Parathyroid adenoma (tissue), 2 donors: ENCODE data around the gene APLP1.

Source experiments
- H2AFZ ChIP-seq: fragments of 300-600 bp; sonication (generic); one replicate; pipeline ENCODE4 v1.7.0; 2017; ENCODE audit warnings: antibody characterized with exemption, mild to moderate bottlenecking
- H3K27ac ChIP-seq: fragments of 300-600 bp; sonication (generic); one replicate; pipeline ENCODE4 v1.7.0; 2017
- H3K27me3 ChIP-seq: fragments of 300-600 bp; sonication (generic); one replicate; pipeline ENCODE4 v1.7.0; 2017; ENCODE audit warnings: low read length; ENCODE audit not compliant: control insufficient read depth, insufficient read depth
- H3K36me3 ChIP-seq: fragments of 300-600 bp; sonication (generic); one replicate; pipeline ENCODE4 v1.7.0; 2017; ENCODE audit warnings: low read length; ENCODE audit not compliant: control insufficient read depth, insufficient read depth
- H3K4me1 ChIP-seq: fragments of 300-600 bp; sonication (generic); one replicate; pipeline ENCODE4 v1.7.0; 2017; ENCODE audit warnings: control low read depth
- H3K4me2 ChIP-seq: fragments of 300-600 bp; sonication (generic); one replicate; pipeline ENCODE4 v1.7.0; 2017; ENCODE audit warnings: low read length
- H3K4me3 ChIP-seq: fragments of 300-600 bp; sonication (generic); one replicate; pipeline ENCODE4 v1.7.0; 2017; ENCODE audit warnings: low read depth, low read length
- H3K79me2 ChIP-seq: fragments of 300-600 bp; sonication (generic); one replicate; pipeline ENCODE4 v1.7.0; 2017; ENCODE audit warnings: control low read depth
- H3K9ac ChIP-seq: fragments of 300-600 bp; sonication (generic); one replicate; pipeline ENCODE4 v1.7.0; 2017; ENCODE audit warnings: mild to moderate bottlenecking
- H3K9me3 ChIP-seq: fragments of 300-600 bp; sonication (generic); one replicate; pipeline ENCODE4 v1.7.0; 2017; ENCODE audit warnings: low read length; ENCODE audit not compliant: control insufficient read depth
- CTCF ChIP-seq: fragments of 300-600 bp; sonication (generic); IDR thresholded peaks from one replicate; pipeline ENCODE4 v1.7.0; 2017; ENCODE audit warnings: antibody characterized with exemption, mild to moderate bottlenecking
- donor health status: primary hyperparathyroidism.

APLP1 gene

GRCh38 chr19:35899547-35900214 is 31.3 kb downstream of the APLP1 start:
- no peaks in the 10 kb centered on the region for H3K36me3 ChIP-seq
- H2AFZ ChIP-seq: peak overlapping the region; percentile 97
- H3K27ac ChIP-seq: peak overlapping the region; percentile 81
- H3K27me3 ChIP-seq: no peaks in the 10 kb centered on the region
- H3K9ac ChIP-seq: peak overlapping the region; percentile 67
- H3K79me2 ChIP-seq: no peaks in the 10 kb centered on the region
- H3K4me1 ChIP-seq: peaks cover 17% of the 10 kb centered on the region
- no peak for TF ChIP-seq CTCF
- H3K9me3 ChIP-seq: no peaks in the 10 kb centered on the region
- peak overlapping the region; percentile 73 for H3K4me3 ChIP-seq
- H3K4me2 ChIP-seq: peak overlapping the region; percentile 99

DNA sequence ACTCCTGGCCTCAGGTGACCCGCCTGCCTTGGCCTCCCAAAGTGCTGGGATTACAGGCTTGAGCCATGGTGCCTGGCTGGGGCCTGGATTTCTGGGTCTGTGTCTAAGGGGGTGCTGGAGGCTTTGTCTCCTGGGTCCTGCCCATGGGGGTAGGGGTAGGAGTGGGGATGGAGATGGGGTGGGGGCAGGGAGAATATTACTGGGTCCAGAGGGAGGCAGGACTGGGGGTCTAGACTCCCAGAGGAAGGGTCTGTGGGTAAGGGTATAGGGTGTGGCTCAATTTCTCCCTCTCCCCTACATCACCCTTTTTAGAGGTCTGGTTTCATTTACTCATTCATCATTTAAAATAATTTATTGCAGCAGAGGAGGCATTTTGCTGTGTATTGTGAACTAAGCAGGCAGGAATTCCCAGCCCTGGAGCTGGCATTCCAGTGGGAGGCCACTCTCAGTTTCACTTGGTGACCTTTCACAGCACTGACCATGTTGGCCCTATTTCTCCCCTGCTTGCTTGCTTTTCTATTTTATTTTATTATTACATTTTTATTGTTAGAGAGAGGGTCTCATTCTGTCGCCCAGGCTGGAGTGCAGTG is 32.8 kb downstream of the APLP1 start:
- H3K27me3 ChIP-seq: no peaks in the 10 kb centered on the region
- peak overlapping the region; percentile 81 for H3K27ac ChIP-seq
- peaks cover 17% of the 10 kb centered on the region for H3K4me1 ChIP-seq
- H2AFZ ChIP-seq: peak overlapping the region; percentile 97
- H3K4me3 ChIP-seq: no peak overlapping the region
- H3K79me2 ChIP-seq: no peaks in the 10 kb centered on the region
- TF ChIP-seq CTCF: no peak
- H3K9me3 ChIP-seq: no peaks in the 10 kb centered on the region
- H3K36me3 ChIP-seq: no peaks in the 10 kb centered on the region
- H3K9ac ChIP-seq: no peak overlapping the region
- H3K4me2 ChIP-seq: peak overlapping the region; percentile 99

DNA sequence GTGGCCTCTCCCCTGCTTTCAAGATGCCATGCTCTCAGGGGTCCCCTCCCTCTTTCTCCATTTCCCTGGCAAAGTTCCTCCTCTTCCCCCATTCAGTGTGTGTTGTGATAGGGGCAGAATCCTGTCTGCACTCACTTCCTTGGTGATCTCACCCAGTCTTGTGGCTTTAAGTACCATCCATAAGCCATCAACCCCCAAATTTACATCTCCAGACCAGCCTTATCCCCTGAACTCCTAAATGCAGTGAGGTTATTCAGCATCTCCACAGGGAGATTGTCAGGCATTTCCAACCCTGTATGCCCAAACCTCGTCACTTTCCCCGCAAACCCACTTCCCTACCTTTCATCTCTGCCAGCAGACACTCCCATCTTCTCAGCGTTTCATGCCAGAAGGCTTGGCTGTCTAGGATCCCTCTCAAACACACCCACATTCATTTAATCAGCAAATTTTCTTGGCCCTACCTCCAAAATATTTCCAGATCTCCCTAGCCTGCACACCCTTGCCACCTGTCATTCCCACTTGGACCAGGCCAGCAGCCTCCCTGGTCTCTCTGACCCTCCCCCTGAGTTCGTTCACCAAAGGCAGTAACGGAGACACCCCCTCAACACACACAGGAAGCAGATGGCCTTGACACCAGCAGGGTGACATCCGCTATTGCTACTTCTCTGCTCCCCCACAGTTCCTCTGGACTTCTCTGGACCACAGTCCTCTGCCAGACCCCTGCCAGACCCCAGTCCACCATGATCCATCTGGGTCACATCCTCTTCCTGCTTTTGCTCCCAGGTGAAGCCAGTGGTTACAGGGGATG is 33.7 kb downstream of the APLP1 start, which contains the start of gene HCST:
TSS of gene HCST (plus strand) at position 676 of the 808 bp plus-strand sequence. CDS start at position 741, 65 bp downstream.
- H3K4me3 ChIP-seq: peak within 1 kb of the TSS; percentile 55
- no peaks in the 10 kb centered on the region for H3K79me2 ChIP-seq
- no peaks in the 10 kb centered on the region for H3K36me3 ChIP-seq
- H3K4me2 ChIP-seq: peak within 1 kb of the TSS; percentile 81
- H3K27me3 ChIP-seq: no peaks in the 10 kb centered on the region
- no peaks in the 10 kb centered on the region for H3K9me3 ChIP-seq
- TF ChIP-seq CTCF: no peak
- H3K4me1 ChIP-seq: peaks cover 17% of the 10 kb centered on the region
- H2AFZ ChIP-seq: peak within 1 kb of the TSS; percentile 74
- peak within 1 kb of the TSS; percentile 81 for H3K27ac ChIP-seq
- H3K9ac ChIP-seq: no peak within 1 kb of the TSS

GRCh38 chr19:35902870-35903475 is 34.6 kb downstream of the APLP1 start:
- peak overlapping the region; percentile 81 for H3K4me2 ChIP-seq
- TF ChIP-seq CTCF: no peak
- no peaks in the 10 kb centered on the region for H3K36me3 ChIP-seq
- no peaks in the 10 kb centered on the region for H3K79me2 ChIP-seq
- H3K9ac ChIP-seq: no peak overlapping the region
- peak overlapping the region; percentile 74 for H2AFZ ChIP-seq
- H3K27ac ChIP-seq: peak overlapping the region; percentile 81
- H3K9me3 ChIP-seq: no peaks in the 10 kb centered on the region
- peak overlapping the region; percentile 55 for H3K4me3 ChIP-seq
- peaks cover 17% of the 10 kb centered on the region for H3K4me1 ChIP-seq
- H3K27me3 ChIP-seq: no peaks in the 10 kb centered on the region
